HG03439 (cell line): ENCODE data around the gene RND2.

ENCODE experiments used
- ATAC-seq: cut with Tn5 transposase; IDR thresholded peaks from one replicate; pipeline ENCODE4 v1.9.1; 2021; ENCODE audit warnings: mild to moderate bottlenecking, moderate library complexity; ENCODE audit not compliant: unreplicated experiment

RND2 gene

GRCh38 chr17:43069368-43069898, 44.4 kb downstream of the RND2 start:
- ATAC-seq, result no peak

GRCh38 chr17:43070257-43070656, 45.2 kb downstream of the RND2 start:
- no peak for ATAC-seq

GRCh38 chr17:43070872-43071271, 45.8 kb downstream of the RND2 start:
- ATAC-seq, result no peak

- ATAC-seq, result no peak
These were observed 49.8 kb downstream of the RND2 start for GRCh38 chr17:43074869-43075268.

- no peak for ATAC-seq
These were observed 54.7 kb downstream of the RND2 start for GRCh38 chr17:43079641-43080302.
